Osteocyte (in vitro differentiated cells): Measurements from ENCODE around the gene GPR12. TPM values are rescaled to one million over a fixed set of nuclear protein-coding genes. Genes with fewer than 3 reads are reported as not detected.
A peak's percentile ranks its signal among the peaks of the same experiment; 100 is the strongest.

Experiments used
- DNase-seq: peaks from one replicate; pipeline ENCODE4 v3.0.0; 2021; ENCODE audit warnings: mixed read lengths; ENCODE audit not compliant: unreplicated experiment; ENCODE audit errors: extremely low spot score
- H3K27ac Mint-ChIP-seq: one replicate; pipeline ENCODE4 v1.8.0; 2021; ENCODE audit warnings: mild to moderate bottlenecking, mixed read lengths; ENCODE audit not compliant: unreplicated experiment
- H3K27me3 Mint-ChIP-seq: one replicate; pipeline ENCODE4 v1.8.0; 2021; ENCODE audit warnings: mixed read lengths; ENCODE audit not compliant: unreplicated experiment
- H3K36me3 Mint-ChIP-seq: one replicate; pipeline ENCODE4 v1.8.0; 2021; ENCODE audit warnings: mixed read lengths; ENCODE audit not compliant: unreplicated experiment
- H3K4me1 Mint-ChIP-seq: one replicate; pipeline ENCODE4 v1.8.0; 2021; ENCODE audit warnings: mixed read lengths; ENCODE audit not compliant: unreplicated experiment
- H3K4me3 Mint-ChIP-seq: one replicate; pipeline ENCODE4 v1.8.0; 2021; ENCODE audit warnings: mild to moderate bottlenecking, moderate library complexity, mixed read lengths; ENCODE audit not compliant: unreplicated experiment
- H3K9me3 Mint-ChIP-seq: one replicate; pipeline ENCODE4 v1.8.0; 2021; ENCODE audit warnings: mixed read lengths; ENCODE audit not compliant: unreplicated experiment
- total RNA-seq: library from RNA; stranded (reverse); gene quantifications from 2 replicates; pipeline ENCODE4 v1.2.1, GENCODE V29; 2021
- TF ChIP-seq, protein P1 (sequence below): fragments of 200-600 bp; sonication (generic); IDR thresholded peaks from 2 replicates; pipeline ENCODE4 v1.5.0; 2021; ENCODE audit warnings: antibody characterized with exemption, mild to moderate bottlenecking, moderate library complexity

GPR12 gene
- total RNA-seq, 1 donor from 2014 or later = not detected

DNA sequence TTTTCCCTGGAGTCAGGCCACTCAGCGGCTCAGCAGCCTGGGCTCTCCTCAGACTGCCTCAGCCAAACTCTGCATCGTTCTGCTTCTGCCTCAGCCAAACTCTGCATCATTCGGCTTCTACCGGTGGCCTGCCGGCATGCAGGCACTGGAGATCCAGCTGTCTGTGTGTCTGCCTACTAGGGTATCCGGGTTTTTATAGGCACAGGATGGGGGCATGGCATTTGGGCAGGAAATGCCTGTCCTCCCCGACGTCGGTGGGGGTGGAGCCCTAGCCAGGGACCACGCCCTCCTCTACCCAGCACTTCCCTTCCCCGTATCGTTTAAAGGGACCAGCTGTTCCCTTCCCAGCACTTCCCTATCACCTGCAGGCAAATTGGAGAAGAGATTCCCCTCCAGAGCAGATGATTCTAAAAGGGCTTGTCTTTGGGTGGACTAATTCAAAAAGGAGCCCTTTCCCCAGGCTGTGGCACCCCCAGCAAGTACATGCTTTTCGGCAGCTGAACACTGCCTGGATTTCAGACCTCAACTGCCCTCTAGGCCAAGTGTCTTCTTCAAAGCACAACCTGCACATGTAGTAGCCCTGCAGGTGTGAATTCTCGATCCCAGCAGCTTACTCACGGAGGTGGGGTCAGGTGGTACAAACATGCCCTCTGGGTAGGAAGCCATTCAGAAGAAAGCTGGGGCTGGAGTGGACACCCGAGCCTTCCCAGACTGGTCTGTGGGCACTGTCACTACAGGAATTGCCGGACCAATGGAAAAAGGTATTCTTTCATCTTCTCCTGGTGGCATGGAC is 25.4 kb upstream of the GPR12 start:
- Mint-ChIP-seq H3K36me3 (no peaks in the 10 kb centered on the region), H3K4me3 (no peak overlapping the region), H3K27me3 (peaks cover 17% of the 10 kb centered on the region), H3K4me1 (no peaks in the 10 kb centered on the region), H3K27ac (no peak overlapping the region), H3K9me3 (peaks cover 7% of the 10 kb centered on the region)
- TF ChIP-seq, protein P1, sequence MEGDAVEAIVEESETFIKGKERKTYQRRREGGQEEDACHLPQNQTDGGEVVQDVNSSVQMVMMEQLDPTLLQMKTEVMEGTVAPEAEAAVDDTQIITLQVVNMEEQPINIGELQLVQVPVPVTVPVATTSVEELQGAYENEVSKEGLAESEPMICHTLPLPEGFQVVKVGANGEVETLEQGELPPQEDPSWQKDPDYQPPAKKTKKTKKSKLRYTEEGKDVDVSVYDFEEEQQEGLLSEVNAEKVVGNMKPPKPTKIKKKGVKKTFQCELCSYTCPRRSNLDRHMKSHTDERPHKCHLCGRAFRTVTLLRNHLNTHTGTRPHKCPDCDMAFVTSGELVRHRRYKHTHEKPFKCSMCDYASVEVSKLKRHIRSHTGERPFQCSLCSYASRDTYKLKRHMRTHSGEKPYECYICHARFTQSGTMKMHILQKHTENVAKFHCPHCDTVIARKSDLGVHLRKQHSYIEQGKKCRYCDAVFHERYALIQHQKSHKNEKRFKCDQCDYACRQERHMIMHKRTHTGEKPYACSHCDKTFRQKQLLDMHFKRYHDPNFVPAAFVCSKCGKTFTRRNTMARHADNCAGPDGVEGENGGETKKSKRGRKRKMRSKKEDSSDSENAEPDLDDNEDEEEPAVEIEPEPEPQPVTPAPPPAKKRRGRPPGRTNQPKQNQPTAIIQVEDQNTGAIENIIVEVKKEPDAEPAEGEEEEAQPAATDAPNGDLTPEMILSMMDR = no peak
- no peak for DNase-seq

- no peaks in the 10 kb centered on the region for H3K4me1 Mint-ChIP-seq
- H3K27me3 Mint-ChIP-seq = peaks cover 17% of the 10 kb centered on the region
- H3K9me3 Mint-ChIP-seq = peaks cover 7% of the 10 kb centered on the region
- no peak for DNase-seq
- no peak overlapping the region for H3K27ac Mint-ChIP-seq
- no peaks in the 10 kb centered on the region for H3K36me3 Mint-ChIP-seq
- H3K4me3 Mint-ChIP-seq = no peak overlapping the region
- TF ChIP-seq, protein P1 = no peak
Measured at GRCh38 chr13:26784704-26785639, 24.4 kb upstream of the GPR12 start.

- peaks cover 7% of the 10 kb centered on the region for H3K9me3 Mint-ChIP-seq
- TF ChIP-seq, protein P1 = no peak
- no peak overlapping the region for H3K4me3 Mint-ChIP-seq
- peak; percentile 36 for DNase-seq
- no peaks in the 10 kb centered on the region for H3K4me1 Mint-ChIP-seq
- H3K36me3 Mint-ChIP-seq = no peaks in the 10 kb centered on the region
- no peak overlapping the region for H3K27ac Mint-ChIP-seq
- H3K27me3 Mint-ChIP-seq = peaks cover 4% of the 10 kb centered on the region
Measured at GRCh38 chr13:26780411-26780810, 19.8 kb upstream of the GPR12 start.

DNA sequence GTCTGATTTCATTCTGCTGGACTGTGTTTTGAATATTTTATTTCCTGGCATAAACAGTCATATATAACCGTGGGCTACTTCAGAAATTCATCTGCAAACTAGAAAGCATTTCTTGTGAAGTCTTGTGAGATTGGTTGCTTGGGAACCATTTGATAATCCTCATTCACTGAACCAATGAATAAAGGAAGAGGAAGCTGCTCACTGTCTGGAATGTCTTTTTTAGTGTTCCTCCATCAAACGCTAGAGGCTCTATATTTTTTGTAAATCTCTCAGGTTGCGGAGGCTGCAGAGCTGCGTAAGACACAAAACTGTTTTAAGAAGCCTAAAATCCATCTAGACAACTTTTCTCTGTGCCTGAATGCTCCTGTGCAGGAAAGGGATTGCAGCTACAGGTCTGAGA is 18.7 kb upstream of the GPR12 start:
- TF ChIP-seq, protein P1 = no peak
- Mint-ChIP-seq H3K36me3 (no peaks in the 10 kb centered on the region), H3K9me3 (peaks cover 7% of the 10 kb centered on the region), H3K4me3 (no peak overlapping the region), H3K27ac (no peak overlapping the region), H3K4me1 (no peaks in the 10 kb centered on the region), H3K27me3 (peaks cover 1% of the 10 kb centered on the region)
- no peak for DNase-seq

DNA sequence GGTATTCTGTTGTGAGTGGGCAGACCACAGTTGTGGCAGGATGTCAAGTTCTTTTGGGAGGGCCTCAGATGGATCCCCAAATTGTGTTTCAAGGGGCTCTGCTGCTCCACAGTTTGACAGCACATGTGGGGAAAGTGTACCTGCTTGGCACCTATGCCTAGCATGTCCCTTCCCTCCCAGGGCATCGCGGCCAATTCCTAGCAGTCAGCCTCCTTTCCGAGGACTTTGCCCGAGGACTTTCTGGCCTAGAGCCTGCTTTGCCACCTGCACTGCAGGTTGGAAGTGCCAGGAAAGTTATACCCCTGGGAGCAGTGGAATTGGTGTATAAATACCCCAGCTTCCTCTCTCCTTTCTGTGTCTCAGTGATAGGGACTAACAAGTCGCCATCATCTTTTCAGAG is 11.9 kb upstream of the GPR12 start:
- DNase-seq = peak; percentile 76
- H3K9me3 Mint-ChIP-seq = no peaks in the 10 kb centered on the region
- H3K4me3 Mint-ChIP-seq = no peak overlapping the region
- TF ChIP-seq, protein P1 = no peak
- H3K4me1 Mint-ChIP-seq = no peaks in the 10 kb centered on the region
- no peaks in the 10 kb centered on the region for H3K36me3 Mint-ChIP-seq
- no peaks in the 10 kb centered on the region for H3K27me3 Mint-ChIP-seq
- no peak overlapping the region for H3K27ac Mint-ChIP-seq
